Measurements from ENCODE around the gene PAPLN.

The PAPLN gene

DNA sequence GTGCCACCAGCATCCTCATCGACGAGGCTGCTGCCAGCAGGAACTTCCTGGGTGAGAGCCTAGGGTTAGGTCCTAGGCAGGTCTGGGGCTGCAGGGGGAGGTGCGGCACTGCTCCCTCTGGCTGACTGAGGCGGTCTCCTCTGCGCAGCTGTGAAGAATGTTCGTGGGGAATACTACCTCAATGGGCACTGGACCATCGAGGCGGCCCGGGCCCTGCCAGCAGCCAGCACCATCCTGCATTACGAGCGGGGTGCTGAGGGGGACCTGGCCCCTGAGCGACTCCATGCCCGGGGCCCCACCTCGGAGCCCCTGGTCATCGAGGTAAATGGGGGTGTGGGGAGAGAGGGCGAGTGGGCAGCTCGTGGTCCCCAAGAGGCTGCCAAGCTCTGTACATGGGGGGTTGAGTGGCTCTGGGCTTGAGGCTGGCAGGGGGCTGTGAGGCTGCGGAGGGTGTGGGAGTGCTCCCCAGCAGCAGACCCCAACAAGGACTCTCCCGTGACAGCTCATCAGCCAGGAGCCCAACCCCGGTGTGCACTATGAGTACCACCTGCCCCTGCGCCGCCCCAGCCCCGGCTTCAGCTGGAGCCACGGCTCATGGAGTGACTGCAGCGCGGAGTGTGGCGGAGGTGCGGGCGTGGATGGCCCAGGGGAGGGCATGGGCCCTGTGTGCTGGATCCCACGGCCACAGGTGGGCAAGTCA is 14.4 kb downstream of the PAPLN start:
- H3K9me3 ChIP-seq (ENCODE audit: control insufficient read depth, insufficient read depth, low read length) = no peaks in the 10 kb centered on the region
- H3K27me3 ChIP-seq (ENCODE audit: control insufficient read depth, insufficient read depth, low read length) = no peaks in the 10 kb centered on the region
- no peak overlapping the region for H3K4me3 ChIP-seq (ENCODE audit: low read length)
- no CpG with 5 or more reads among the region's 30 CpGs for WGBS (ENCODE audit: insufficient coverage, insufficient read length)
- no peak for DNase-seq (ENCODE audit: low read depth, low spot score)
- H3K36me3 ChIP-seq (ENCODE audit: control insufficient read depth, insufficient read depth, low read length) = no peaks in the 10 kb centered on the region
- no peaks in the 10 kb centered on the region for H3K4me1 ChIP-seq (ENCODE audit: control insufficient read depth, insufficient read depth, low read length)
- H3K27ac ChIP-seq (ENCODE audit: low read length) = no peak overlapping the region

DNA sequence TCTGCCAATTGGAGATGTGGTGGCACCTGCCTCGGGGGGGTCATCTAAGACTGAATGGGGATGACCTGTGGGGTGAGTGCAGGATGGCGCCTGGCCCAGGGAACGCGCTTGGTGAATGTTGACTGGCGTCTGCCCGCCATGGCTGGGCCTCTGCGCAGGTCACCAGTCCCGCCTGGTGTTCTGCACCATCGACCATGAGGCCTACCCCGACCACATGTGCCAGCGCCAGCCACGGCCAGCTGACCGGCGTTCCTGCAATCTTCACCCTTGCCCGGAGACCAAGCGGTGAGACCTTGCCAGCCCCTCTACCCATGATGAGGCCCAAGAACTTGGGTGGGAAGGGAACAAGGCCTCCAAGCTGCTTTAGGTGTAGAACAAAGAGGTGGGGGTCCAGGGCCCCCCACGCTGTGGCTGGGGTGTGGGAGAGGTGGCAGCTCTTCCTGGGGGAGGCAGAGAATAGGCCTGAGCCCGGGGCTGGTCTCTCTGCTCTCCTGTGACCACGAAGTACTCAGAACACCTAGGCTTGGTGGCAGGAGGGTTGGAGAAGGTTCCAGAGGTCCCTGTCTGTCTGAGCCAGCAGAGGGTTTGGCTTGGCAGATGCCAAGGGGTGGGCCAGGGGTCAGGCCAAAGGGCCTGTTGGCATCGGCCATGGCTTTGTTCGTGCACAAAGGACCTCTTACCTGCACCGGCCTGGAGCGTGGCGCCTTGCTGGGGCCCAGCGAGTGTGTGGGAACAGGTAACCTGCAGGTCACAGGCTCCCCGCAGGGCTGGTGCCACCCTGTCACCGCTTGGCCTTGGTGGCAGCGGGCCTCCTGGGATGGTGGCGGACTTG is 15.4 kb downstream of the PAPLN start:
- DNase-seq (ENCODE audit: low read depth, low spot score) = no peak
- Histone ChIP-seq H3K4me1 (ENCODE audit: control insufficient read depth, insufficient read depth, low read length) (no peaks in the 10 kb centered on the region), H3K27me3 (ENCODE audit: control insufficient read depth, insufficient read depth, low read length) (no peaks in the 10 kb centered on the region), H3K36me3 (ENCODE audit: control insufficient read depth, insufficient read depth, low read length) (no peaks in the 10 kb centered on the region), H3K4me3 (ENCODE audit: low read length) (no peak overlapping the region), H3K9me3 (ENCODE audit: control insufficient read depth, insufficient read depth, low read length) (no peaks in the 10 kb centered on the region), H3K27ac (ENCODE audit: low read length) (no peak overlapping the region)
- WGBS (ENCODE audit: insufficient coverage, insufficient read length) = no CpG with 5 or more reads among the region's 29 CpGs

DNA sequence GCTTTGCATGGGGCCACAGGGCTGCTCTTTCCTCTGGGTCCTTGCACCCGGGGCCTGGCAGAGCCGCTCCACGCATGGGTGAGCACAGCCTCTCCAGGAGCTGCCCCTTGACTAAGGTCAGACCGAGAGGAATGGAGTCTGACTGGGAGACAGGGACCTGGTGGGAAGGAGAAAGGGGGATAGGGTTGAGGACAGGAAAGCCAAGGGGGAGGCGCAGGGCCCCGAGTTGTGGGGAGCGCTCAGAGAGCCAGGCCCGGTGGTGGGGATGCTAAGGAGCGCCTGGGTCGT is 16.0 kb downstream of the PAPLN start:
- WGBS (ENCODE audit: insufficient coverage, insufficient read length) = no CpG with 5 or more reads among the region's 10 CpGs
- H3K27me3 ChIP-seq (ENCODE audit: control insufficient read depth, insufficient read depth, low read length) = no peaks in the 10 kb centered on the region
- H3K4me3 ChIP-seq (ENCODE audit: low read length) = no peak overlapping the region
- H3K27ac ChIP-seq (ENCODE audit: low read length) = no peak overlapping the region
- no peaks in the 10 kb centered on the region for H3K4me1 ChIP-seq (ENCODE audit: control insufficient read depth, insufficient read depth, low read length)
- no peaks in the 10 kb centered on the region for H3K9me3 ChIP-seq (ENCODE audit: control insufficient read depth, insufficient read depth, low read length)
- H3K36me3 ChIP-seq (ENCODE audit: control insufficient read depth, insufficient read depth, low read length) = no peaks in the 10 kb centered on the region
- DNase-seq (ENCODE audit: low read depth, low spot score) = no peak

DNA sequence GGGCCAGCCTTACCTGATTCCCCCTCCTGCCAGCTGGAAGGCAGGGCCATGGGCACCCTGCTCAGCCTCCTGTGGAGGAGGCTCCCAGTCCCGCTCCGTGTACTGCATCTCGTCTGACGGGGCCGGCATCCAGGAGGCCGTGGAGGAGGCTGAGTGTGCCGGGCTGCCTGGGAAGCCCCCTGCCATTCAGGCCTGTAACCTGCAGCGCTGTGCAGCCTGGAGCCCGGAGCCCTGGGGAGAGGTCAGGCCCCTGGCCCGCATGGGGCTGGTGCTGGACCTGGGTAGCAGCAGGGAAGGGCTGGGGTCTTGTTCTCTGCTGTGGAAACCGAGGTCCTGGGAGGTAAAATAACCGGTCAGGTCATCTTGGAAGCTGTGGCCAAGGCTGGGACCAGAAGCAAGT is 16.4 kb downstream of the PAPLN start:
- Histone ChIP-seq H3K4me3 (ENCODE audit: low read length) (no peak overlapping the region), H3K36me3 (ENCODE audit: control insufficient read depth, insufficient read depth, low read length) (no peaks in the 10 kb centered on the region), H3K9me3 (ENCODE audit: control insufficient read depth, insufficient read depth, low read length) (no peaks in the 10 kb centered on the region), H3K4me1 (ENCODE audit: control insufficient read depth, insufficient read depth, low read length) (no peaks in the 10 kb centered on the region), H3K27me3 (ENCODE audit: control insufficient read depth, insufficient read depth, low read length) (no peaks in the 10 kb centered on the region), H3K27ac (ENCODE audit: low read length) (no peak overlapping the region)
- DNase-seq (ENCODE audit: low read depth, low spot score) = no peak
- WGBS (ENCODE audit: insufficient coverage, insufficient read length) = no CpG with 5 or more reads among the region's 12 CpGs

GRCh38 chr14:73254247-73255004 is 17.1 kb downstream of the PAPLN start:
- DNase-seq (ENCODE audit: low read depth, low spot score) = no peak
- H3K4me1 ChIP-seq (ENCODE audit: control insufficient read depth, insufficient read depth, low read length) = no peaks in the 10 kb centered on the region
- no peaks in the 10 kb centered on the region for H3K9me3 ChIP-seq (ENCODE audit: control insufficient read depth, insufficient read depth, low read length)
- no peak overlapping the region for H3K27ac ChIP-seq (ENCODE audit: low read length)
- WGBS (ENCODE audit: insufficient coverage, insufficient read length) = no CpG with 5 or more reads among the region's 28 CpGs
- no peak overlapping the region for H3K4me3 ChIP-seq (ENCODE audit: low read length)
- H3K27me3 ChIP-seq (ENCODE audit: control insufficient read depth, insufficient read depth, low read length) = no peaks in the 10 kb centered on the region
- H3K36me3 ChIP-seq (ENCODE audit: control insufficient read depth, insufficient read depth, low read length) = no peaks in the 10 kb centered on the region

DNA sequence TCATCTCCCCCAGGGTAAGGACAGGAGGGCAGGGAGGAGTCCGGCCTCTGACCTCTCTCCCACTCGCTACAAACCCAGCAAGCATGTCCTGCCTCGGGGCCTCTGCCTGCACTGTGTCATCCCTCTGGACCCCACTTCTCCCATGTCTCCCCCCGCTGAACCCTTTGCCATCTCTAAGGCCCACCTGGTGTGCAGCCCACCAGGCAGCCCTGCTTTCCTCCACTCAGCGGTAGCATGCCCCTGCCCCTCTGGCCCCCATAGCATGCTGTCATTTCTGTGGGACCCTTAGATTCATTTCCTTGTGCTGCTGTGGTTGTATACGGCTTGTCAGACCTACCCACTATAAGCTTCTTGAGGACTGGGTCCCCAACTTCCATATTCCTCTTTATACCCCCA is 17.7 kb downstream of the PAPLN start:
- H3K9me3 ChIP-seq (ENCODE audit: control insufficient read depth, insufficient read depth, low read length) = no peaks in the 10 kb centered on the region
- WGBS (ENCODE audit: insufficient coverage, insufficient read length) = no CpG with 5 or more reads among the region's 6 CpGs
- H3K27me3 ChIP-seq (ENCODE audit: control insufficient read depth, insufficient read depth, low read length) = no peaks in the 10 kb centered on the region
- DNase-seq (ENCODE audit: low read depth, low spot score) = no peak
- no peak overlapping the region for H3K4me3 ChIP-seq (ENCODE audit: low read length)
- no peaks in the 10 kb centered on the region for H3K4me1 ChIP-seq (ENCODE audit: control insufficient read depth, insufficient read depth, low read length)
- H3K36me3 ChIP-seq (ENCODE audit: control insufficient read depth, insufficient read depth, low read length) = no peaks in the 10 kb centered on the region
- H3K27ac ChIP-seq (ENCODE audit: low read length) = no peak overlapping the region

DNA sequence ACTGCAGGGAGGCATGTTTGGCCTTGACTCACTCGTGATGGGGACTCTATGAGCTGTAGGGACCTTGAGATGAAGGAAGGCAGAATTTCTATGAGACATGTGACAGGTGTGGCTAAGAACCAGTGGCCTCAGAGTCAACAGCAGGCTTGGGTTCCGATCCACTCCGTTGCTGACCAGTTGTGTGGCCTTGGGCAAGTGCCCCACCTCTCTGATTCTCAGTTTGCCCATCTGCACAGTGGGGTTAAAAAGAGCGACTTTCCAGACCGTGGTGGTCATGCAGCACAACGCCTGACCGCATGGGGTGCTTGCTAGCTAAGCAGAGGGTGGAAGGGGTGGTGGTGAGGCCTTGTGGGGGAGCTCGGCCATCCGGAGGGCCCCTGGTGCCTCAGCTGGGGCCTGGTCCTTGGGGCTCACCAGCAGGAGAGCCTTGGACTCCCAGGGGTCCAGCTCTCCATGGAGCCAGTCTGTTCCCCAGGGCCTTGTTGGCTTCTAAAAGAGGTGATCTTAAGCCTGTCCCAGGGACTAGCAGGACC is 18.5 kb downstream of the PAPLN start:
- no peak for DNase-seq (ENCODE audit: low read depth, low spot score)
- Histone ChIP-seq H3K4me1 (ENCODE audit: control insufficient read depth, insufficient read depth, low read length) (no peaks in the 10 kb centered on the region), H3K4me3 (ENCODE audit: low read length) (no peak overlapping the region), H3K27ac (ENCODE audit: low read length) (no peak overlapping the region), H3K27me3 (ENCODE audit: control insufficient read depth, insufficient read depth, low read length) (no peaks in the 10 kb centered on the region), H3K9me3 (ENCODE audit: control insufficient read depth, insufficient read depth, low read length) (no peaks in the 10 kb centered on the region), H3K36me3 (ENCODE audit: control insufficient read depth, insufficient read depth, low read length) (no peaks in the 10 kb centered on the region)
- no CpG with 5 or more reads among the region's 9 CpGs for WGBS (ENCODE audit: insufficient coverage, insufficient read length)

GRCh38 chr14:73258076-73258475 is 20.8 kb downstream of the PAPLN start:
- Histone ChIP-seq H3K36me3 (ENCODE audit: control insufficient read depth, insufficient read depth, low read length) (no peaks in the 10 kb centered on the region), H3K9me3 (ENCODE audit: control insufficient read depth, insufficient read depth, low read length) (no peaks in the 10 kb centered on the region)

GRCh38 chr14:73258845-73259611 is 21.7 kb downstream of the PAPLN start:
- no peak for DNase-seq (ENCODE audit: low read depth, low spot score)
- Histone ChIP-seq H3K27ac (ENCODE audit: low read length) (no peak overlapping the region), H3K4me3 (ENCODE audit: low read length) (no peak overlapping the region), H3K27me3 (ENCODE audit: control insufficient read depth, insufficient read depth, low read length) (no peaks in the 10 kb centered on the region), H3K9me3 (ENCODE audit: control insufficient read depth, insufficient read depth, low read length) (no peaks in the 10 kb centered on the region), H3K36me3 (ENCODE audit: control insufficient read depth, insufficient read depth, low read length) (no peaks in the 10 kb centered on the region), H3K4me1 (ENCODE audit: control insufficient read depth, insufficient read depth, low read length) (no peaks in the 10 kb centered on the region)
- WGBS (ENCODE audit: insufficient coverage, insufficient read length) = no CpG with 5 or more reads among the region's 20 CpGs

More at GRCh38 chr14:73258076-73258475, 20.8 kb downstream of the PAPLN start:
- no peak overlapping the region for H3K27ac ChIP-seq (ENCODE audit: low read length)
- H3K4me3 ChIP-seq (ENCODE audit: low read length) = no peak overlapping the region
- WGBS (ENCODE audit: insufficient coverage, insufficient read length) = no CpG with 5 or more reads among the region's 4 CpGs
- DNase-seq (ENCODE audit: low read depth, low spot score) = no peak
- no peaks in the 10 kb centered on the region for H3K4me1 ChIP-seq (ENCODE audit: control insufficient read depth, insufficient read depth, low read length)
- no peaks in the 10 kb centered on the region for H3K27me3 ChIP-seq (ENCODE audit: control insufficient read depth, insufficient read depth, low read length)

DNA sequence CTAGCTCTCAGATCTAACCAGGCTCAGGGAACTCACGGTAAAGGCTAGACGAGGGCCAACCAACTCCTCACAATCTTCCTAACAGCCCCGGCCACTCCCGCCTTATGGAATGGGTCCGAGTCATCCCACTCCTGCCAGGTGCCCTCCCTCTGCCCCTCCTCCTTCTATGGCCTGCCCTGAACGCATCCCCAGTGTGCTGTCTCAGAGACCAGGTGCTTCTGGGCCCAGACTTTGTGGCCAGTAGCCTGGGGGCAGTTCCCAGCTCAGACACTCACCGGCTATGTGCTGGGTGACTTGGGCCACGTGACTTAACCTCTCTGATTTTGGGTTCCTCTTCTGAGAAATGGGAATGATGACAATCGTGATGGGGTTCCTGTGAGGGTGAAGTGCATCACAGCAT is 22.5 kb downstream of the PAPLN start:
- DNase-seq (ENCODE audit: low read depth, low spot score) = no peak
- Histone ChIP-seq H3K36me3 (ENCODE audit: control insufficient read depth, insufficient read depth, low read length) (no peaks in the 10 kb centered on the region), H3K27me3 (ENCODE audit: control insufficient read depth, insufficient read depth, low read length) (no peaks in the 10 kb centered on the region), H3K4me3 (ENCODE audit: low read length) (no peak overlapping the region), H3K9me3 (ENCODE audit: control insufficient read depth, insufficient read depth, low read length) (no peaks in the 10 kb centered on the region), H3K4me1 (ENCODE audit: control insufficient read depth, insufficient read depth, low read length) (no peaks in the 10 kb centered on the region), H3K27ac (ENCODE audit: low read length) (no peak overlapping the region)
- no CpG with 5 or more reads among the region's 9 CpGs for WGBS (ENCODE audit: insufficient coverage, insufficient read length)
